Activated CD4-positive, alpha-beta T cell treated with anti-CD3 and anti-CD28 coated beads for 24 hours (primary cell): Measurements from ENCODE around the gene CIB4.
"Not testable (repeated sequence)": the region's sequence is repeated elsewhere in the genome, so short reads cannot be mapped to it uniquely, and the experiment has no call there.

Experiments
- DNase-seq, 2 donors: peaks; one replicate each; pipeline ENCODE4 v3.0.0-alpha.2; 2020; ENCODE audit warnings: low read depth in 2 of 2

The CIB4 gene

GRCh38 chr2:26568076-26568890 lies 72.9 kb downstream of the CIB4 start:
- DNase-seq = no peak

DNA sequence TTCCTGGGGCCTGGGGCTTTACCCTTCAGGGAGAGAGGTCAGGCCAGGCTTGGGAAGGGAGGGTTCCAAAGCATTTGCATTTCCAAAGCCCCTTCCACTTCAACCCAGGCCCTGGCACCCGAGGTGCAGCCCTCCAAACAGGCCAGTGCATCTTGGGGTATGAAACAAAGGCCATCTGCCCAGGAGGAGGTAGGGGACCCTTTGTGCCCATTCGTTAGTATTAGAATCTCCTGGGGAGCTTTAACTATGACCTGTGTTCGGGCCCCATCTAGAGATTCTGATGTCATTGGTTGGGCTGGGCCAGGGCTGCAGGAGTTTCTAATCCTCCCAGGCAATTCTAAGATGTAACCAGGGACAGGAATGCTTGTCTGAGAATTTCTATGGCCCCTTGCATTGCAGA lies 73.6 kb downstream of the CIB4 start:
- no peak for DNase-seq

- DNase-seq = not testable (repeated sequence)
Measured at GRCh38 chr2:26566731-26567130, 74.4 kb downstream of the CIB4 start.

- DNase-seq = no peak
Measured at GRCh38 chr2:26566081-26566375, 75.1 kb downstream of the CIB4 start.

DNA sequence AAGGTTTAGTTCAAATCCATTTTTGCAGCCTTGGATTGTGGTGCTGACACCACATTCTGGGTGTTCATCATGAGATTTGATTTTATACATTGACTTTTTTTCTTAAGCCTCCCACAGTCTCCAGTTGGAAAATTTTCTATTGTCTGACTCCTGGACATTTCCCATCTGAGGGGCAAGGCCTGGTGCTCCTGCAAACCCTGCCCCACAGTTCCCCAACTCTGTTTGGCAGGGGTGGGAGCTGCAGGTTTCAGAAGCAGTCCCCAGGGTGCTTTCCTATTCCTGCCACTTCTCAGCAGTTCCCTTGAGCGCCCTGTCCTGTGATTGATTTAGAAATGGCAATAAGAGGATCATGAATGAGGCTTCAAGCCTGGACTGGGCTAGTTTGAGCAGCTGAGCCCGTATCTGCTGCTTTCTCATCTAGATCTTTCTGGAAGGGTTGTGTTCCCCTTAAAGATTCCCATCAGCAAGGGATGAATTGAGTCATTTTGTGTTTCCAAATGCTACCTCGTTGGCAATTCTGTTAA lies 77.0 kb downstream of the CIB4 start:
- DNase-seq = no peak

DNA sequence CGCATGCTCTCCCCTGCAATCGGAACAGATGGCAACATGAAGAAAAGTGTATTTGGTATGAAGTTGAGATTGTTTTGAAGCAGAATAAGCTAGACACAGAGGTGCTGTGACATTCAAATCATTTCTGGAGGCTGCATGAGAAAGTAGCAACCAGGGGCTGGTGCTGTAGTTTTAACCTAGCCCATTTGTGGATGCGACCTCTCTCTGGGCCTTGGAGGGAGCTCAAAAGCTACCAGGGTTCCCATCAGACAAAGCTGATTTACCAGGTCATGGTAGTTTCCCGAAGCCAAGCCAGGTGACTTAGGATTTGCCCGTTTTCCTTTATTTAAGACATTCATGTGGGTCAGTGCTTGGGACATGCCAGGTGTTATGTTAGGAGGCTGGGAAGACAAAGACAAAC lies 77.5 kb downstream of the CIB4 start:
- no peak for DNase-seq

DNA sequence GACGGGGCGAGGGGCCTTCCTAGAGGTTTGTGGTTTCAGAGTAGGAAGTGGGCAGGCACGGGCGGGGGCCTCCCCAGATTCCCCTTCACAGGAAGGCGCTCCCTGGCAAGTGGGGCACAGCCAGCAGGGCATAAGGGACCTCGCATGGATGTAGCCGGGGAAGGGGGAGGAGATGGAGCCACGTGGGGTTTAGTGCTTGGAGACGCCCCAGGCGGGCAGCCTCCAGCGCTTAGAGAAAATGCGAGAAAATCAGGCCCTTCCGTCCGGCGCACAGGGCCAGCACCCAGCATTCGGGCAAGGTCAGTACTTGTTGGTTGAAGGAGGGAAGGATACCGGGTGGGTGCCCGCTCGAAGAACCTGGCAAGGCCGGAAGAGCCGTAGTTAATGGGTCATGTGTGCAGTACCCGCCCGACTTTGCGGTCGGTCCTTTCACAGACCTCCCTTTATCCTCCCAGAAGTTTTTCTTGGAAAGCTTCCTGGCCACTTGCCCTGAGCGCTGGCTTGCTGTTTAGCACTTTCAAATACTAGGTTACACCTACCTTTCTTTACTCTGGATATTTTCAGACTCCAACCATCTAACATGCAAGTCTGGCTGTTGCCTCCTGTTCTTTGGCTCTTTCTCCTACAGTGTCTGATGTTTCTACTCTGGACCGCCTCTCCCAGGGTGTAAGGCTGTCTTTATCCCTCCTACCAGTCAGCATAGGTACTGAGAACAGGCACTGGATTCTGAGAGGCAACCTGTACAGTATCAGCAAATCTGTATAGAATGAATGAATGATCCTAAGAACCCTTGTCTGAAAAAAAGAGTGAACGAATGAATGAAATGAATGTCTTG lies 78.1 kb downstream of the CIB4 start:
- DNase-seq = no peak

DNA sequence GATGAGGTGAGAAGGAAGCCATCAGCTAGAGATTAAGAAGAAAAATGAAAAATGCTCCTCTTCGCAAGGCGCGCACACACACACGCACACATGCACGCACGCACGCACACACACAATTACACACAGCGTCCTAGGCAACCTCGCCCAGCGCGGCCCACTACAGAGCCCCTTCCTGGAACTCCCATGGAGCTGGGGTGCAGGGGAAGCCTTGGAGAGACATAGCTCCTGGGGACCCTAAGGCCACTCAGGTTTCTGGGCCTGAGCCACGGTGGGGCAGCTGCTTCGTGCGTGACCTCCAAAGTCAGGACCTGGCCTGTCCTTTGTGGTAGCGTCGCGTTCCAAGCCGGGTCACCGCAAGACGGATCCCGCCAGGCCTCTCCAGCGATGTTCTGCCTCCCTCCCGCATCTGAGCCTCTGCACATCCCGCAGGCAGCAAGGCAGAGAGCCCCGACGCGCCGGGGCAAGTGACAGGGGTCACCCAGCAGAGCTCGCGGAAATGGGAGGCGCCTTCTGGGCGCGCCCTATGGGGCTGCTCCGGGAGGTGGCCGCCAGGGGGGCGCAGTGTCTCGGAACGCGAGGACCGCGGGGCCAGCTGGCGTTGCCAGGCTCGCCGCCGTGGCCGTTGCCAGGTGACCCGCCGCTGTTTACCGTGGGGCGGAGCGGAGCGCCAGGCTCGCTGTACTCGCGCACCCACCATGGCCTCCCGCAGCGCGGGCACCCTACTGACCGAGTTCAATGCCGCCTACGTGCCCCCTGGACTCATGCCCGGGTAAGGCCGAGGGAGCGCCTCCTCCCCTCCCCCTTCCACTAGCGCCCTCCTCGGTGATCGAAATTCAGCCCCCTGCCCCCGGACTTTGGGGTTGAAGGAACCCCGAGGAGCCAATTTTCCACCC lies 79.0 kb downstream of the CIB4 start:
- DNase-seq = peak in 1 of 2 donors; percentile 25

GRCh38 chr2:26561376-26561775 lies 79.8 kb downstream of the CIB4 start:
- no peak for DNase-seq

DNA sequence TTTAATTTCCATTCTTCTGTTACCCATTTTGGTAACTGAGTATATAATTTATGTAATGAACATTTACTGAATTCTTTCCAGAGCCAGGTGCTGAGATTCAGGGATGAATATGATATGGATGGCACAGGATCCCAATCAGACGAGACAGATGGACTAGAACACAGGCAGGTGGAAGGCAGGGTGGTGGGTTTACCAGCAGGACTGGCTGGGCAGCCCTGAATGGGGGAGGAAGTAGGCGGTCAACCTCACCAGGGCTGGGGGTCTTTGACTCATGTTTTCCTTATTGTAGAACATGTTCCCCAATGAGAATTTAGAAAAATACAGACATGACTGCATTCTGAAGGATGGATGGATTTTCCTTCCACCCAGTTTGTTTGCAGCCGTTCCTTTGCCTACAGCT lies 80.3 kb downstream of the CIB4 start:
- DNase-seq = no peak

DNA sequence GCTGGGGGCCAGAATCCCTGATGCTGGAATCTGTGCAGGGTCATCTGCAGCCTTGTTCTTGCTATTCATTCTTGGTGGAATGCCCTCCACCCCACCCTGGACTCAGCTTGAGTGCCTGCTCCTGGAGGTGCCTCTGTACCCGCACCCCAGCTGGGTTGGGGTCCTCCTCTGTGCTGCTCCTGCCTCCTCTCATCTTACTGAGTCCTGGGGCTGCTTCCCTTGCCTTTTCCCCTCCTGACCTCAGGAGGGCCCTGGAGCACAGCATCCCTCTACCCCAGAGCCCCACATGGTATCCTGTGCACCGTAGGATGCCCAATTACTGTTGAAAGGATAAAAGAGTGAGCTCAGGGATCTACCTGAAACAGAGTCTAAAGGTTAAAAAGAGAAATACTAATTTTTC lies 81.6 kb downstream of the CIB4 start:
- no peak for DNase-seq

DNA sequence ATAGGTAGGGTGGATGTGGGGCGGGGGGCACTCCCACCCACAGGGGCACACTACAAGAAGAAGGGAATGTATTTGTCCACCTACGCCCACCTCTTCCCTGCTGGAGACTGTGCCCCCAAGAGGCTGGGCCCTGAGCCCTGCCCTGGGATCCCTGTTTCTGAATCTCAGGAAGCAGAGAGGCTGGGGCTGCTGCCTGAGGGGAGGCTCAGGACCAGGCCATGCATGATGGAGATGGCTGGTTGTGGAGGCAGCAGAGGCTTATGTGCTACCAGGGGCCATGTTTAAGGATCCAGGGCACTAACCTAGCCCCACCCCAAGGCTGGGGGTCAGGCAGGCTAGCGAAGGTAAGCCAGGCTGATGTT lies 82.1 kb downstream of the CIB4 start:
- DNase-seq = no peak

DNA sequence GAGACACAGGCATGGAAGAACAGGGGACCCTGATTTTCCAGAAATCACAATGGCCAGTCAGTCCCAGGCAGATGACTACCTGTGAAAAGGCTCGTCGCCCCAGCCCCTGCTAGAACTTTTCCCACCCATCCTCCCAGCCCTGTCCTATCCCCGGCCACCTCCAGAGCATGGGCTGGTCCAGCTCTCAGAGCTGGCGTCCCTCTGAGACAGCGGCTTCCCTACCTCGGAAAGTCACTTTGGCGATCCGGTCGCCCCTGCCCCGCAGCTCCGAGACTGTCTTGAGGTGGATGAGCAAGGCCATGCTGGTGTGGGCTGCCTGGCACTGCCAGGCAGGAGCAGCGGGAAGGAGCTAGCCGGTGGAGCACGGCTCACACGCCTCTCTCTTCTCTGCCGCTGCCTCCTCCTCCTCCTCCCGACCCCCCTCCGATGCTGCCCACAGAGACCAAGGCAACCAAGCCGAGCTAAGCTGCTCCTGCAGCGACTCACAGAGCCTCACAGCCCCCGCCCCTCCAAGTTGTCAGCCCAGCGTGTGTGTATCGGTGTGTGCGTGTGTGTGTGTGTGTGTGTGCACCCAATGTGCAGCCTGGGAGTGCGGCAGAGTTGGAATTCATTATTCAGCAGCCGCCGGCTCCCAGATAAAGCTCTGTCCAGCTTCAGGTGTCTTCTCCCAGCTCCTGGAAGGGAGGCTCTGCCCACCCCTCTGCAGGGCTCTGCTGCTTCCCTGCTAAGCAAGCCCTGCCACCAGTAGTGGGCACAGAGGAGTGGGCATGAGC lies 82.7 kb downstream of the CIB4 start:
- no peak for DNase-seq

GRCh38 chr2:26557244-26557925 lies 83.8 kb downstream of the CIB4 start:
- no peak for DNase-seq

- DNase-seq = no peak
Measured at GRCh38 chr2:26556309-26557243, 84.6 kb downstream of the CIB4 start.

GRCh38 chr2:26555246-26556133 lies 85.7 kb downstream of the CIB4 start:
- DNase-seq = no peak

GRCh38 chr2:26552641-26553374 lies 88.4 kb downstream of the CIB4 start:
- no peak for DNase-seq
